Endothelial cell of umbilical vein (primary cell): ENCODE measurements around the gene ZIC2. TPM values are rescaled to one million over a fixed set of nuclear protein-coding genes. Genes with fewer than 3 reads are reported as not detected.

Source experiments
- BruUV-seq: library from RNA; stranded (reverse); fragments of 400-500 nt; replicated peaks from 2 replicates; lab custom pipeline; 2021; lab: Mats Ljungman, UMichigan
- CTCF ChIA-PET: fragments of 300-600, 350-600 bp; sonication (Branson Sonifier 250); formaldehyde crosslinking; loops from one replicate; lab custom pipeline; 2021; ENCODE audit warnings: antibody characterized with exemption, inconsistent platforms; lab: Charles Lee
- POLR2A ChIA-PET: fragments of 300-600, 350-600 bp; sonication (Branson Sonifier 250); formaldehyde crosslinking; loops from one replicate; lab custom pipeline; 2021; ENCODE audit warnings: antibody characterized with exemption, inconsistent platforms; lab: Charles Lee
- DNase-seq: peaks from one replicate; pipeline ENCODE4 v3.0.0-alpha.2; 2011; ENCODE audit warnings: low read depth, low spot score
- FAIRE-seq: peaks from 2 replicates; lab custom pipeline; 2011; peaks lifted over from hg19 to GRCh38; lab: Jason Lieb, UNC
- H2AFZ ChIP-seq: 2 replicates; pipeline ENCODE4 v1.6.0; 2012; ENCODE audit warnings: low read depth, low read length, control low read depth, inconsistent platforms
- H3K27ac ChIP-seq: 2 replicates; pipeline ENCODE4 v1.5.1; 2011; ENCODE audit warnings: low read depth, mild to moderate bottlenecking, control low read depth, low read length, moderate library complexity; ENCODE audit not compliant: insufficient read depth
- H3K27me3 ChIP-seq, 2 experiments: 2 replicates each; pipeline versions ENCODE4 v1.6.0 to v1.6.1; 2011; ENCODE audit warnings: low read length in 2 of 2, mixed read lengths in 1 of 2; ENCODE audit not compliant: control insufficient read depth in 2 of 2, insufficient read depth in 2 of 2
- H3K36me3 ChIP-seq, 2 experiments: 2 replicates in 1 of 2; 3 replicates in 1 of 2; pipeline ENCODE4 v1.5.1; 2011; ENCODE audit warnings: low read length in 2 of 2, mild to moderate bottlenecking in 1 of 2, moderate library complexity in 1 of 2; ENCODE audit not compliant: control insufficient read depth in 2 of 2, insufficient read depth in 2 of 2; ENCODE audit errors: extremely low read depth in 1 of 2
- H3K4me1 ChIP-seq: 3 replicates; pipeline ENCODE4 v1.5.1; 2011; ENCODE audit warnings: mild to moderate bottlenecking, low read length; ENCODE audit not compliant: control insufficient read depth, insufficient read depth; ENCODE audit errors: extremely low read depth
- H3K4me2 ChIP-seq: 2 replicates; pipeline ENCODE4 v1.6.1; 2011; ENCODE audit warnings: low read length, control low read depth, mixed read lengths; ENCODE audit not compliant: insufficient read depth
- H3K4me3 ChIP-seq, 3 experiments: fragments of 200-600 bp in 1 of 3; sonication (generic), shearing (Covaris generic) in 1 of 3; replicated peaks in 1 of 3; 2 replicates each; pipeline ENCODE4 v1.5.1; 2011 to 2016; ENCODE audit warnings: control low read depth in 3 of 3, low read length in 3 of 3, mild to moderate bottlenecking in 2 of 3, inconsistent platforms in 1 of 3, low read depth in 1 of 3, moderate library complexity in 1 of 3; ENCODE audit not compliant: insufficient read depth in 1 of 3
- H3K79me2 ChIP-seq: 2 replicates; pipeline ENCODE4 v1.6.0; 2012; ENCODE audit warnings: low read length, inconsistent platforms; ENCODE audit not compliant: control insufficient read depth, insufficient read depth
- H3K9ac ChIP-seq: replicated peaks from 2 replicates; pipeline ENCODE3; 2011; ENCODE audit warnings: low read length, control low read depth; ENCODE audit not compliant: insufficient read depth; ENCODE audit errors: extremely low read depth
- H3K9me1 ChIP-seq: replicated peaks from 3 replicates; pipeline ENCODE4 v1.6.0; 2011; ENCODE audit warnings: mild to moderate bottlenecking, low read length; ENCODE audit not compliant: control insufficient read depth, insufficient read depth; ENCODE audit errors: extremely low read depth
- H3K9me3 ChIP-seq: replicated peaks from 2 replicates; pipeline ENCODE4 v1.5.1; 2012; ENCODE audit warnings: low read length, inconsistent platforms; ENCODE audit not compliant: control insufficient read depth, insufficient read depth
- H4K20me1 ChIP-seq: replicated peaks from 2 replicates; pipeline ENCODE3; 2011; ENCODE audit warnings: mild to moderate bottlenecking, low read length; ENCODE audit not compliant: control insufficient read depth, insufficient read depth; ENCODE audit errors: extremely low read depth
- CTCF ChIP-seq, 2 donors: IDR thresholded peaks; 1 replicate in 1 of 2; 2 replicates in 1 of 2; pipeline ENCODE4 v1.5.1; 2011; ENCODE audit warnings: low read length in 2 of 2, mild to moderate bottlenecking in 2 of 2, moderate library complexity in 2 of 2, control low read depth in 1 of 2, inconsistent platforms in 1 of 2, low read depth in 1 of 2; ENCODE audit not compliant: insufficient read depth in 1 of 2; ENCODE audit errors: extremely low read depth in 1 of 2
- EZH2 ChIP-seq: IDR thresholded peaks from 2 replicates; pipeline ENCODE4 v1.6.1; 2012; ENCODE audit warnings: borderline replicate concordance, low read depth, mild to moderate bottlenecking, moderate library complexity, low read length, inconsistent platforms; ENCODE audit not compliant: severe bottlenecking
- FOS ChIP-seq: IDR thresholded peaks from 2 replicates; pipeline ENCODE4 v1.6.1; 2011; ENCODE audit warnings: mild to moderate bottlenecking, low read length, moderate library complexity, borderline replicate concordance; ENCODE audit not compliant: insufficient read depth
- GATA2 ChIP-seq: IDR thresholded peaks from 2 replicates; pipeline ENCODE4 v1.7.0; 2011; ENCODE audit warnings: low read depth, mild to moderate bottlenecking, moderate library complexity, mixed read lengths, low read length; ENCODE audit not compliant: insufficient read length, insufficient read depth
- JUN ChIP-seq: IDR thresholded peaks from 2 replicates; pipeline ENCODE4 v1.6.1; 2011; ENCODE audit warnings: borderline replicate concordance, low read depth; ENCODE audit not compliant: insufficient read length, insufficient read depth
- MAX ChIP-seq: IDR thresholded peaks from 2 replicates; pipeline ENCODE4 v1.6.1; 2011; ENCODE audit not compliant: insufficient read depth, insufficient read length
- MYC ChIP-seq: IDR thresholded peaks from one replicate; pipeline ENCODE4 v1.6.1; 2011; ENCODE audit warnings: mild to moderate bottlenecking, low read depth, low read length
- POLR2A ChIP-seq: IDR thresholded peaks from 2 replicates; pipeline ENCODE4 v1.6.1; 2012; ENCODE audit warnings: low read depth, mild to moderate bottlenecking, control low read depth, low read length
- POLR2AphosphoS5 ChIP-seq: IDR thresholded peaks from 2 replicates; pipeline ENCODE4 v1.6.1; 2012; ENCODE audit warnings: low read depth, mild to moderate bottlenecking, control low read depth, low read length, moderate library complexity; ENCODE audit not compliant: insufficient read depth
- dilution Hi-C: fragments of 300-500 bp; cut with MboI; formaldehyde crosslinking; loops from one replicate; pipeline ENCODE4 v1.15.0; 2019; ENCODE audit warnings: low sequenced_read_pairs; ENCODE audit not compliant: extremely low pct_ligation_motif_present
- intact Hi-C: fragments of 100-400 bp; cut with micrococcal nuclease; formaldehyde crosslinking; loops from one replicate; pipeline ENCODE4 v1.10.0; 2022
- polyA plus RNA-seq, 4 experiments: library from polyadenylated mRNA; depleted of rRNA in 3 of 4; stranded (reverse) in 3 of 4; unstranded in 1 of 4; fragments of >200 nt; gene quantifications; 2 replicates each; pipeline versions ENCODE4 v1.2.1 to v1.2.3, GENCODE V29; 2011 to 2012; ENCODE audit warnings: missing spikeins in 1 of 4
- total RNA-seq: library from RNA; stranded (reverse); gene quantifications from 2 replicates; pipeline ENCODE4 v1.2.3, GENCODE V29; 2021

Gene ZIC2
- total and polyA plus RNA-seq, 2 donors (not counting 3 experiments of a cell fraction or from before 2014, with no cell fraction given) = 0.03 TPM; not detected in 1

- H3K4me3 ChIP-seq = no peak overlapping the region
- H3K79me2 ChIP-seq = no peaks in the 10 kb centered on the region
- H3K36me3 ChIP-seq = no peaks in the 10 kb centered on the region
- no TSS peak for BruUV-seq
- no peak overlapping the region for H3K27ac ChIP-seq
- H3K27me3 ChIP-seq = no peaks in the 10 kb centered on the region
- ChIA-PET POLR2A (no interaction called here), CTCF (interaction anchor here (1.0 to 1.3 kb wide), 3 partner anchors 14 to 299 kb away, joined by 3 to 4 read pairs (median 3); no protein-coding TSS in a partner anchor)
- DNase-seq (no peak), FAIRE-seq (no peak)
- H3K9me1 ChIP-seq = no peaks in the 10 kb centered on the region
- no peaks in the 10 kb centered on the region for H3K4me1 ChIP-seq
- TF ChIP-seq EZH2 (no peak), FOS (no peak), JUN (no peak), MYC (no peak), GATA2 (no peak), POLR2A (no peak), MAX (no peak), POLR2AphosphoS5 (no peak), CTCF (IDR thresholded peaks at IDR 0.05; ENCODE audit: extremely low read depth in 1 of 2, insufficient read depth in 1 of 2, low read depth in 1 of 2, low read length in 2 of 2) (no peak)
- H4K20me1 ChIP-seq = no peaks in the 10 kb centered on the region
- dilution Hi-C loops (no loop called here), intact Hi-C loops (no loop called here)
- no peak overlapping the region for H3K9ac ChIP-seq
- no peaks in the 10 kb centered on the region for H3K9me3 ChIP-seq
- H3K4me2 ChIP-seq = no peak overlapping the region
- no peak overlapping the region for H2AFZ ChIP-seq
Measured at GRCh38 chr13:99935772-99936171, 45.8 kb upstream of the ZIC2 start.
